ACC112 (cell line): ENCODE measurements around the gene PHC1.

Source experiments
- H2AFZ ChIP-seq: fragments of 200-600 bp; sonication (generic); one replicate; pipeline ENCODE4 v1.6.0; 2017; ENCODE audit warnings: antibody characterized with exemption, low read length; ENCODE audit not compliant: unreplicated experiment
- H3K27ac ChIP-seq: fragments of 200-600 bp; sonication (generic); 2 replicates; pipeline ENCODE4 v1.5.1; 2014; ENCODE audit warnings: low read depth, mild to moderate bottlenecking, antibody characterized with exemption, low read length, moderate library complexity
- H3K27me3 ChIP-seq: fragments of 200-600 bp; sonication (generic); 2 replicates; pipeline ENCODE4 v1.6.1; 2014; ENCODE audit warnings: mild to moderate bottlenecking, antibody characterized with exemption, low read length, moderate library complexity, mixed read lengths; ENCODE audit not compliant: insufficient read depth
- H3K36me3 ChIP-seq: fragments of 200-600 bp; sonication (generic); 2 replicates; pipeline ENCODE4 v1.6.1; 2016; ENCODE audit warnings: mild to moderate bottlenecking, antibody characterized with exemption, low read length, moderate library complexity, mixed read lengths; ENCODE audit not compliant: insufficient read depth
- H3K4me1 ChIP-seq: fragments of 200-600 bp; sonication (generic); one replicate; pipeline ENCODE4 v1.6.1; 2016; ENCODE audit warnings: low read length, mixed read lengths; ENCODE audit not compliant: insufficient read depth, unreplicated experiment, control insufficient read depth
- H3K4me3 ChIP-seq: fragments of 200-600 bp; sonication (generic); 2 replicates; pipeline ENCODE4 v1.5.1; 2014; ENCODE audit warnings: mild to moderate bottlenecking, low read depth, low read length
- H3K79me2 ChIP-seq: fragments of 200-600 bp; sonication (generic); one replicate; pipeline ENCODE4 v1.6.0; 2016; ENCODE audit warnings: low read length; ENCODE audit not compliant: control insufficient read depth, unreplicated experiment, insufficient read depth

PHC1 gene

DNA sequence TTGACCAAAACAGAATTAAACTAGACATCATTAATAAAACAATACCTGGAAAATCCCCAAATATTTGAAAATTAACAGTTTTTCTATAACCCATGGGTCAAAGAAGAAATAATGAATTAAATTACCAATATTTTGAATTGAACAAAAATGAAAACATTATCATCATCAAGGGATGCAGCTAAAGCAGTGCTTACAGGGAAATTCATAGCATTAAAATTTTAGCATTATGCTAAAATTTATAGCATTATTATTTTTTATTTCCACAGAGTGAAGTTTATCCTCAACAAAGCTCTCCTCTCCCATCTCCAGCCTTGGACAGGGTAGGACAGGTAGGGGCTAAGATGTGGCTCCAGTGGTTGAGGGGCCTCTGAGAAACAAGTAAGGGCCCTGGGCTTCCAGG lies 54.5 kb downstream of the PHC1 start:
- H3K4me1 ChIP-seq = no peaks in the 10 kb centered on the region
- no peaks in the 10 kb centered on the region for H3K36me3 ChIP-seq
- no peaks in the 10 kb centered on the region for H3K27me3 ChIP-seq
- no peaks in the 10 kb centered on the region for H3K79me2 ChIP-seq
- H3K4me3 ChIP-seq = no peak overlapping the region
- H3K27ac ChIP-seq = no peak overlapping the region
- H2AFZ ChIP-seq = no peak overlapping the region

DNA sequence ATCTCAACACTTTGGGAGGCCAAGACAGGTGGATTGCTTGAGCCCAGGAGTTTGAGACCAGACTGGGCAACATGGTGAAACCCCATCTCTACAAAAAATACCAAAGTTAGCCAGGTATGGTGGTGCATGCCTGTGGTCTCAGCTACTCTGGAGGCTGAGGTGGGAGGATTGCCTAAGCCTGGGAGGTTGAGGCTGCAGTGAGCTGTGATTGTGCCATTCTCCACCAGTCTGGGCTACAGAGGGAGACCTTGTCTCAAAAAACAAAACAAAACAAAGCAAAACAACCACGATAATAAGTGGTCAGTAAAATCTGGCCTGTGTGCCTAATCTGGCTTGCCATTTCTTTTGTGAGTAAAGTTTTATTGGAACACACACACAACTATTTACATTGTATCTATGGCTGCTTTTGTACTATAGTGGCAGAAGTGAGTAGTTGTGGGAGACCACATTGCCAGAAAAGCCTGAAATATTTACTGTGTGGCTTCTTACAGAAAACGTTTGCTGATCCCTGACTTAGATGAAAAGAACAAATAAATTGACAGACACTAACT lies 55.6 kb downstream of the PHC1 start:
- Histone ChIP-seq H3K36me3 (no peaks in the 10 kb centered on the region), H2AFZ (no peak overlapping the region), H3K79me2 (no peaks in the 10 kb centered on the region), H3K27ac (no peak overlapping the region), H3K4me1 (no peaks in the 10 kb centered on the region), H3K4me3 (no peak overlapping the region), H3K27me3 (no peaks in the 10 kb centered on the region)

GRCh38 chr12:8970432-8970831 lies 56.1 kb downstream of the PHC1 start:
- Histone ChIP-seq H2AFZ (no peak overlapping the region), H3K36me3 (no peaks in the 10 kb centered on the region), H3K27me3 (no peaks in the 10 kb centered on the region), H3K27ac (no peak overlapping the region), H3K79me2 (no peaks in the 10 kb centered on the region), H3K4me3 (no peak overlapping the region), H3K4me1 (no peaks in the 10 kb centered on the region)

DNA sequence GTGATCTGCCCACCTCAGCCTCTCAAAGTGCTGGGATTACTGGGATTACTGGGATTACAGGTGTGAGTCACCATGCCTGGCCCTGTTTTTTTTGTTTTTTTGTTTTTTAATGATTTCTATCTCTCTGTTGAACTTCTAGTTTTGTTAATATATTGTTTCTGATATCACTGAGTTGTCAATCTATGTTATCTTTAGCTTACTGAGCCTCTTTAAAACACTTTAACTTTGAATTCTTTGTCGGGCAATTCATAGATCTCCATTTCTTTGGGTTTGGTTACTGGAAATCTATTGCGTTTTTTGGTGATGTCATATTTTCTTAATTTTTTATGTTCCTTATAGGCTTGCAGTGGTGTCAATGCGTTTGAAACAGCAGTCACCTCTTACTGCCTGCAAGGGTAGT lies 65.8 kb downstream of the PHC1 start:
- Histone ChIP-seq H3K4me3 (no peak overlapping the region), H3K27me3 (peaks cover 5% of the 10 kb centered on the region; the same call in 1 of the 2 replicates), H3K36me3 (no peaks in the 10 kb centered on the region), H3K27ac (no peak overlapping the region), H2AFZ (no peak overlapping the region), H3K79me2 (no peaks in the 10 kb centered on the region), H3K4me1 (no peaks in the 10 kb centered on the region)

DNA sequence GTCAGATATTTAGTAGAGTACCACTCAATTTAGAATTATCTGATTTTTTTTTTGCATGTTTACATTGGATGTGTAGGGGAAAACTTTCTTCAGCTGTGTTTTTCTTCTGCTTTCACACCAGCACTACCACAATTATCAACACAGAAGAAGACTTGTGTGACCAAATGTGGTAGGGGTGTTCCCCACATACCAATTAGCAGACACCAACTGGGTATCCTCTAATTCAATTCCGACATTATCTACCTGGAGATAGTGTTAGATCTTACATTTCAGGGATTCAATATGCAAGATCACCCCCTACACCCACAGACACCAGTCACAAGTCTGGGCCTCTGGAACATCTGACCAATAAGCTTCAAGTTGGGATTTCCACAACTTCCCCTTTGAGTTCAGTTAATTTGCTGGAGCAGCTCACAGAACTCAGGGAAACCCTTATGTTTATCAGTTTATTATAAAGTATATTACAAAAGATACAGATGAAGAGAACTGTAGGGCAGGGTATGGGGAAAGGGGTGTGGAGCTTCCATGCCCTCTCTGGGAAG lies 71.0 kb downstream of the PHC1 start:
- H3K4me3 ChIP-seq = no peak overlapping the region
- no peaks in the 10 kb centered on the region for H3K4me1 ChIP-seq
- H3K27ac ChIP-seq = no peak overlapping the region
- H3K27me3 ChIP-seq = peaks cover 5% of the 10 kb centered on the region; the same call in 1 of the 2 replicates
- H3K79me2 ChIP-seq = no peaks in the 10 kb centered on the region
- H3K36me3 ChIP-seq = no peaks in the 10 kb centered on the region
- no peak overlapping the region for H2AFZ ChIP-seq

- H3K27me3 ChIP-seq = peaks cover under 1% of the 10 kb centered on the region; the same call in 1 of the 2 replicates
- H3K4me3 ChIP-seq = no peak overlapping the region
- no peak overlapping the region for H2AFZ ChIP-seq
- no peak overlapping the region for H3K27ac ChIP-seq
- no peaks in the 10 kb centered on the region for H3K4me1 ChIP-seq
- no peaks in the 10 kb centered on the region for H3K36me3 ChIP-seq
- no peaks in the 10 kb centered on the region for H3K79me2 ChIP-seq
Observed at GRCh38 chr12:8987163-8987562, 72.9 kb downstream of the PHC1 start.

DNA sequence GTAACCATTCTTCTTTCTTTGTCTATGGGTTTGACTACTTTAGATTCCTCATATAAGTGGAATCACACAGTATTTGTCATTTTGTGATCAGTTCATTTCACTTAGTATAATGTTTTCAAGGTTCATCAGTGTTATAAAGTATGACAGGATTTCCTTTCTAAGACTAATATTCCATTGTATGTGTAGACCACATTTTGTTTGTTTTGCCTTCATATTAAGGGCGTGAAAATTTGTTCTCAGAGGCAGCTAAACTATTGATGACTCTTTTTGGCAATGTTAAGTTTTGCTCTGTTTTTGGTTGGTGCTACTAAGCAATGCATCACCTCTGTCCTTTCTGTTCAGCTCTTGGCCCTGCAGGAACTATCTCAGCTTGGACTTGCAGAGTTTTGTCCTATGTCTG lies 73.4 kb downstream of the PHC1 start:
- Histone ChIP-seq H3K79me2 (no peaks in the 10 kb centered on the region), H3K4me1 (no peaks in the 10 kb centered on the region), H3K27me3 (no peaks in the 10 kb centered on the region), H3K4me3 (no peak overlapping the region), H2AFZ (no peak overlapping the region), H3K27ac (no peak overlapping the region), H3K36me3 (no peaks in the 10 kb centered on the region)

DNA sequence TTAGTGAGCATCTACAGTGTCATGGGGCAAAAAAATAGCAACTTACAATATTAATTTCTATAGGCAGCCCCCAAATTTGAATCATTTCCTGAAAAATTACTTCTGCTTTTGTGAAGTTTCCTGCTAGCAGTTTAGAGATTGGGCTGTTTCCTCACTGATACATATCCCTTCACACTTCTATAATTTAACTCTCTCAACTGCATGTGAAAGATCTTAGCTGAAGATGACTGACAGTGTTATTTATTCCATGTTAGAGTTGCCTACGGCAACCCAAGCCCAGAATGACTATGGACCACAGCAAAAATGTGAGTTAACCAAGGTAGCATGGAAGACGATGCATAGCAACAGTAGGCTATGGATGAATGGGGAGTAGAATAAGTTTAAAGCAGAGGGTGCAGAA lies 75.1 kb downstream of the PHC1 start, which contains the start of gene KLRG1:
Gene KLRG1, plus strand, starts transcription at position 134 of the 400 bp plus-strand sequence. Its CDS starts 90 bp downstream, at position 224.
- Histone ChIP-seq H3K27me3 (no peaks in the 10 kb centered on the region), H3K36me3 (no peaks in the 10 kb centered on the region), H3K79me2 (no peaks in the 10 kb centered on the region), H3K27ac (no peak within 1 kb of the TSS), H3K4me3 (no peak within 1 kb of the TSS), H2AFZ (no peak within 1 kb of the TSS), H3K4me1 (no peaks in the 10 kb centered on the region)
